ENCODE data around the gene GOPC. TPM values are rescaled to one million over a fixed set of nuclear protein-coding genes. Genes with fewer than 3 reads are reported as not detected.
"Not testable (repeated sequence)": the region's sequence is repeated elsewhere in the genome, so short reads cannot be mapped to it uniquely, and the experiment has no call there.

GOPC gene
- 17.1 and 19.5 TPM in 2 replicates for total RNA-seq

GRCh38 chr6:117602151-117602898, at the start of gene GOPC:
TSS of gene GOPC (minus strand) at chr6:117602511. CDS start at chr6:117602288, 223 bp downstream.
- H3K4me3 Mint-ChIP-seq, result peak within 1 kb of the TSS; percentile 100
- ChIA-PET POLR2A (interaction anchor here (0.5 to 1.4 kb wide), 8 partner anchors 15 to 1502 kb away, joined by 3 to 9 read pairs (median 4); partner anchors contain the start of genes CEP85L, NT5DC1 and NUS1), CTCF (interaction anchor here (6.3 kb wide), 1 partner anchor 153 kb away, joined by 61 read pairs; no protein-coding TSS in a partner anchor)
- no peaks in the 10 kb centered on the region for H3K27me3 Mint-ChIP-seq
- intact Hi-C loops (cut with micrococcal nuclease), result loop anchor here (1.0 to 10.0 kb wide), 11 partner anchors 14 to 1746 kb away; partner anchors contain the start of genes CEP85L, FAM184A, KPNA5 and MAN1A1
- TF ChIP-seq CTCF (IDR thresholded peaks at IDR 0.05), result no peak
- ATAC-seq (ENCODE audit: low read depth), result peak; percentile 96
- peaks cover 28% of the 10 kb centered on the region for H3K36me3 Mint-ChIP-seq (ENCODE audit: low read depth)
- H3K9me3 Mint-ChIP-seq, result peaks cover 4% of the 10 kb centered on the region
- H3K4me1 Mint-ChIP-seq, result peaks cover 46% of the 10 kb centered on the region
- peak; percentile 85 for DNase-seq
- peak within 1 kb of the TSS; percentile 99 for H3K27ac Mint-ChIP-seq

GRCh38 chr6:117651984-117652383, 49.7 kb upstream of the GOPC start:
- H3K36me3 Mint-ChIP-seq (ENCODE audit: low read depth); H3K9me3 Mint-ChIP-seq; H3K27ac Mint-ChIP-seq; H3K4me3 Mint-ChIP-seq; POLR2A ChIA-PET; DNase-seq; H3K4me1 Mint-ChIP-seq; intact Hi-C loops (cut with micrococcal nuclease); H3K27me3 Mint-ChIP-seq; CTCF ChIA-PET; ATAC-seq (ENCODE audit: low read depth): not testable (repeated sequence)

- no peaks in the 10 kb centered on the region for H3K36me3 Mint-ChIP-seq (ENCODE audit: low read depth)
- TF ChIP-seq CTCF (IDR thresholded peaks at IDR 0.05), result no peak
- DNase-seq (no peak), ATAC-seq (ENCODE audit: low read depth) (no peak)
- peaks cover 3% of the 10 kb centered on the region for H3K9me3 Mint-ChIP-seq
- H3K4me3 Mint-ChIP-seq, result no peak overlapping the region
- no peaks in the 10 kb centered on the region for H3K4me1 Mint-ChIP-seq
- no peak overlapping the region for H3K27ac Mint-ChIP-seq
- peaks cover 4% of the 10 kb centered on the region for H3K27me3 Mint-ChIP-seq
- POLR2A ChIA-PET, result no interaction called here
- CTCF ChIA-PET, result no interaction called here
- intact Hi-C loops (cut with micrococcal nuclease), result no loop called here
These were observed 40.7 kb upstream of the GOPC start for GRCh38 chr6:117642976-117643375.

- Mint-ChIP-seq H3K27me3 (peaks cover under 1% of the 10 kb centered on the region), H3K4me1 (no peaks in the 10 kb centered on the region), H3K27ac (no peak overlapping the region), H3K9me3 (peaks cover 3% of the 10 kb centered on the region), H3K4me3 (no peak overlapping the region), H3K36me3 (ENCODE audit: low read depth) (no peaks in the 10 kb centered on the region)
- POLR2A ChIA-PET, result no interaction called here
- no peak for DNase-seq
- intact Hi-C loops (cut with micrococcal nuclease), result no loop called here
- CTCF ChIA-PET, result no interaction called here
- ATAC-seq (ENCODE audit: low read depth), result no peak
- TF ChIP-seq CTCF (IDR thresholded peaks at IDR 0.05), result no peak
These were observed 35.5 kb upstream of the GOPC start for GRCh38 chr6:117637770-117638169.

- intact Hi-C loops (cut with micrococcal nuclease), result no loop called here
- ChIA-PET CTCF (no interaction called here), POLR2A (no interaction called here)
- DNase-seq (no peak), ATAC-seq (ENCODE audit: low read depth) (no peak)
- Mint-ChIP-seq H3K27me3 (peaks cover 9% of the 10 kb centered on the region), H3K36me3 (ENCODE audit: low read depth) (no peaks in the 10 kb centered on the region), H3K4me3 (no peak overlapping the region), H3K27ac (no peak overlapping the region), H3K9me3 (peaks cover 4% of the 10 kb centered on the region), H3K4me1 (no peaks in the 10 kb centered on the region)
- no peak for TF ChIP-seq CTCF (IDR thresholded peaks at IDR 0.05)
These were observed 26.9 kb upstream of the GOPC start for GRCh38 chr6:117629119-117629660.
